ENCODE results near the gene CTTNBP2.

DNA sequence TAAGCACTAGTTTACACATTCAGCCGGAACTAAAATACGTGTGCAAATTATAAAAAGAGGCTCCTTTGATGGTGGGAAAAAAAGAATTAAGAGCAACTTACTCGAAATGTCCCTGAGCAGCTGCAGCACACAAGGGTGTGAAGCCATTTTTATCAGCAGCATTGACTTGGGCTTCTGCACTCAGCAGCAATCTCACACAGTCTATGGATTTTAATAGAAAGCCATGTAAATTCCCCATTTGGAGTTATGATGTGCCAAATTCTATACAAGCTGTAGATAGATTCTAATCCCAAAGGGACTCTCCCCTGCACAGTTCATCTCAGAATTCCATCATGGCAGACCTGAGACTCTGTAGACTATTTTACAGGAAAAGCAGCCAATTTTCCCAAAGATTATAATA lies 90.5 kb downstream of the CTTNBP2 start:
- TF ChIP-seq, protein P1, sequence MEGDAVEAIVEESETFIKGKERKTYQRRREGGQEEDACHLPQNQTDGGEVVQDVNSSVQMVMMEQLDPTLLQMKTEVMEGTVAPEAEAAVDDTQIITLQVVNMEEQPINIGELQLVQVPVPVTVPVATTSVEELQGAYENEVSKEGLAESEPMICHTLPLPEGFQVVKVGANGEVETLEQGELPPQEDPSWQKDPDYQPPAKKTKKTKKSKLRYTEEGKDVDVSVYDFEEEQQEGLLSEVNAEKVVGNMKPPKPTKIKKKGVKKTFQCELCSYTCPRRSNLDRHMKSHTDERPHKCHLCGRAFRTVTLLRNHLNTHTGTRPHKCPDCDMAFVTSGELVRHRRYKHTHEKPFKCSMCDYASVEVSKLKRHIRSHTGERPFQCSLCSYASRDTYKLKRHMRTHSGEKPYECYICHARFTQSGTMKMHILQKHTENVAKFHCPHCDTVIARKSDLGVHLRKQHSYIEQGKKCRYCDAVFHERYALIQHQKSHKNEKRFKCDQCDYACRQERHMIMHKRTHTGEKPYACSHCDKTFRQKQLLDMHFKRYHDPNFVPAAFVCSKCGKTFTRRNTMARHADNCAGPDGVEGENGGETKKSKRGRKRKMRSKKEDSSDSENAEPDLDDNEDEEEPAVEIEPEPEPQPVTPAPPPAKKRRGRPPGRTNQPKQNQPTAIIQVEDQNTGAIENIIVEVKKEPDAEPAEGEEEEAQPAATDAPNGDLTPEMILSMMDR (IDR thresholded peaks at IDR 0.05; ENCODE audit: insufficient read depth, low read length, poor library complexity, severe bottlenecking): no peak
- no peak for TF ChIP-seq EZH2phosphoT487 (conservative IDR thresholded peaks at IDR 0.05; ENCODE audit: low read length)
